Measurements from ENCODE around the gene HIRA.
"Not testable (repeated sequence)": the region's sequence is repeated elsewhere in the genome, so short reads cannot be mapped to it uniquely, and the experiment has no call there.

Gene HIRA

DNA sequence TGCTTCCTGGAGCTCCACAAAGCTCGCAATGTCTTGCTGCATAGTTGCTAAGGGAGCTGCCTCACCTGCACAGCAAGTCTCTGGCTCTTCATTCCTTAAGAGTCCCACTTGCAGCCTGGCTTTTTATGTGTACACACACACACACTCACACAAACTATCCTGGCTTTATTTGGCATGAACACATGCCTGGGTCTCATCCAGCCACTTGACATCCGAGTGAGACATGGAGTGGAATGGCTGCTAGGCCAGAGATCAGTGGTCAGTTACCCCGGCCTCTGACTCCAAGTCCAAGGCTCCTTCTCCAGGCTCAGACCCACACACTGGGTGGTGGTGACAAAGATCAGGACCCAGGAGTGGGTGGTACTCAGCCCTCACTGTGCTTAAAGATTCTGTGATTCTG, 102.1 kb downstream of the HIRA start:
- Histone ChIP-seq H3K9ac (ENCODE audit: low read length) (no peak overlapping the region), H3K4me3 (ENCODE audit: low read length) (no peak overlapping the region), H3K27me3 (ENCODE audit: low read depth, low read length) (no peaks in the 10 kb centered on the region), H4K20me1 (ENCODE audit: insufficient read depth, low read length) (no peaks in the 10 kb centered on the region), H2AFZ (ENCODE audit: low read depth, low read length) (no peak overlapping the region), H3K79me2 (ENCODE audit: low read length) (no peaks in the 10 kb centered on the region), H3K36me3 (replicated peaks; ENCODE audit: low read depth, low read length) (peaks cover 55% of the 10 kb centered on the region), H3K27ac (ENCODE audit: low read length) (no peak overlapping the region), H3K9me3 (ENCODE audit: insufficient read depth, low read length) (peaks cover 6% of the 10 kb centered on the region), H3K4me1 (ENCODE audit: low read length) (no peaks in the 10 kb centered on the region), H3K4me2 (ENCODE audit: low read length) (no peak overlapping the region)
- TF ChIP-seq EZH2phosphoT487 (IDR thresholded peaks at IDR 0.05; ENCODE audit: low read depth): no peak
- TF ChIP-seq, protein P1, sequence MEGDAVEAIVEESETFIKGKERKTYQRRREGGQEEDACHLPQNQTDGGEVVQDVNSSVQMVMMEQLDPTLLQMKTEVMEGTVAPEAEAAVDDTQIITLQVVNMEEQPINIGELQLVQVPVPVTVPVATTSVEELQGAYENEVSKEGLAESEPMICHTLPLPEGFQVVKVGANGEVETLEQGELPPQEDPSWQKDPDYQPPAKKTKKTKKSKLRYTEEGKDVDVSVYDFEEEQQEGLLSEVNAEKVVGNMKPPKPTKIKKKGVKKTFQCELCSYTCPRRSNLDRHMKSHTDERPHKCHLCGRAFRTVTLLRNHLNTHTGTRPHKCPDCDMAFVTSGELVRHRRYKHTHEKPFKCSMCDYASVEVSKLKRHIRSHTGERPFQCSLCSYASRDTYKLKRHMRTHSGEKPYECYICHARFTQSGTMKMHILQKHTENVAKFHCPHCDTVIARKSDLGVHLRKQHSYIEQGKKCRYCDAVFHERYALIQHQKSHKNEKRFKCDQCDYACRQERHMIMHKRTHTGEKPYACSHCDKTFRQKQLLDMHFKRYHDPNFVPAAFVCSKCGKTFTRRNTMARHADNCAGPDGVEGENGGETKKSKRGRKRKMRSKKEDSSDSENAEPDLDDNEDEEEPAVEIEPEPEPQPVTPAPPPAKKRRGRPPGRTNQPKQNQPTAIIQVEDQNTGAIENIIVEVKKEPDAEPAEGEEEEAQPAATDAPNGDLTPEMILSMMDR (IDR thresholded peaks at IDR 0.05; ENCODE audit: low read depth, low read length): no peak

- Histone ChIP-seq H4K20me1 (ENCODE audit: insufficient read depth, low read length) (no peaks in the 10 kb centered on the region), H3K27me3 (ENCODE audit: low read depth, low read length) (no peaks in the 10 kb centered on the region), H3K9me3 (ENCODE audit: insufficient read depth, low read length) (no peaks in the 10 kb centered on the region), H3K9ac (ENCODE audit: low read length) (no peak overlapping the region), H2AFZ (ENCODE audit: low read depth, low read length) (no peak overlapping the region), H3K79me2 (ENCODE audit: low read length) (no peaks in the 10 kb centered on the region), H3K36me3 (replicated peaks; ENCODE audit: low read depth, low read length) (peaks cover 19% of the 10 kb centered on the region), H3K4me1 (ENCODE audit: low read length) (0 out of 2 replicates have a peak, but pooled peaks cover 3% of the 10 kb centered on the region), H3K4me3 (ENCODE audit: low read length) (no peak overlapping the region), H3K4me2 (ENCODE audit: low read length) (no peak overlapping the region), H3K27ac (ENCODE audit: low read length) (no peak overlapping the region)
- no peak for TF ChIP-seq EZH2phosphoT487 (IDR thresholded peaks at IDR 0.05; ENCODE audit: low read depth)
- TF ChIP-seq, protein P1 (IDR thresholded peaks at IDR 0.05; ENCODE audit: low read depth, low read length): no peak
These were observed 106.1 kb downstream of the HIRA start for GRCh38 chr22:19325296-19325948.

DNA sequence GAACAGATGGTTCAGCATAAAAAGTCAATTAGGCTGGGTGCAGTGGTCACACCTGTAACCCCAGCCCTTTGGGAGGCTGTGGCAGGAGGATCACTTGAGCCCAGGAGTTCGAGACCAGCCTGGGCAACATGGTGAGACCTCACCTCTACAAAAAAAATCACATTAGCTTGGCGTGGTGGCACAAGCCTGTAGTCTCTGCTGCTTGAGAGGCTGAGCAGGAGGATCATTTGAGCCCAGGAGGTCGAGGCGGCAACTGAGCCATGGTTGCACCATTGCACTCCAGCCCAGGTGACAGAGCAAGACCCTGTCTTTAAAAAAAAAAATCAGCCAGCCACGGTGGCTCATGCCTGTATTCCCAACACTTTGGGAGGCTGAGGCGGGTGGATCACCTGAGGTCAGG, 108.1 kb downstream of the HIRA start:
- not testable (repeated sequence) for H3K79me2 ChIP-seq (ENCODE audit: low read length); H3K9ac ChIP-seq (ENCODE audit: low read length); H3K36me3 ChIP-seq (replicated peaks; ENCODE audit: low read depth, low read length); H3K4me2 ChIP-seq (ENCODE audit: low read length); H4K20me1 ChIP-seq (ENCODE audit: insufficient read depth, low read length); H3K9me3 ChIP-seq (ENCODE audit: insufficient read depth, low read length); H3K27ac ChIP-seq (ENCODE audit: low read length); H3K4me1 ChIP-seq (ENCODE audit: low read length); H2AFZ ChIP-seq (ENCODE audit: low read depth, low read length); H3K27me3 ChIP-seq (ENCODE audit: low read depth, low read length); H3K4me3 ChIP-seq (ENCODE audit: low read length)

- H2AFZ ChIP-seq (ENCODE audit: low read depth, low read length): no peak overlapping the region
- H4K20me1 ChIP-seq (ENCODE audit: insufficient read depth, low read length): no peaks in the 10 kb centered on the region
- no peaks in the 10 kb centered on the region for H3K36me3 ChIP-seq (replicated peaks; ENCODE audit: low read depth, low read length)
- 0 out of 2 replicates have a peak, but pooled peaks cover 3% of the 10 kb centered on the region for H3K4me1 ChIP-seq (ENCODE audit: low read length)
- H3K4me3 ChIP-seq (ENCODE audit: low read length): no peak overlapping the region
- H3K4me2 ChIP-seq (ENCODE audit: low read length): no peak overlapping the region
- H3K9ac ChIP-seq (ENCODE audit: low read length): no peak overlapping the region
- no peaks in the 10 kb centered on the region for H3K9me3 ChIP-seq (ENCODE audit: insufficient read depth, low read length)
- no peaks in the 10 kb centered on the region for H3K27me3 ChIP-seq (ENCODE audit: low read depth, low read length)
- H3K27ac ChIP-seq (ENCODE audit: low read length): no peak overlapping the region
- TF ChIP-seq EZH2phosphoT487 (IDR thresholded peaks at IDR 0.05; ENCODE audit: low read depth): no peak
- TF ChIP-seq, protein P1 (IDR thresholded peaks at IDR 0.05; ENCODE audit: low read depth, low read length): no peak
- no peaks in the 10 kb centered on the region for H3K79me2 ChIP-seq (ENCODE audit: low read length)
These were observed 109.8 kb downstream of the HIRA start for GRCh38 chr22:19321757-19322156.

DNA sequence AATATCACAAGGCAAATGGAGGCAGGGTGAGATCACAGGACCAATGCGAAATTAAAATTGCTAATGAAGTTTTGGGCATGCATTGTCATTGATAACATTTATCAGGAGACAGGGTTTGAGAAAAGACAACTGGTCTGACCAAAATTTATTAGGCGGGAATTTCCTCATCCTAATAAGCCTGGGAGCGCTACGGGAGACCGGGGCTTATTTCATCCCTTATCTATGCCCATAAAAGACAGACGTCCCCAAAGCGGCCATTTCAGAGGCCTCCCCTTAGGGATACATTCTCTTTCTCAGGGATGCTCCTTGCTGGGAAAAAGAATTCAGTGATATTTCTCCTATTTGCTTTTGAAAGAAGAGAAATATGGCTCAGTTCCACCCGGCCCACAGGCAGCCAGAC, 111.4 kb downstream of the HIRA start:
- not testable (repeated sequence) for H3K79me2 ChIP-seq (ENCODE audit: low read length); H3K4me2 ChIP-seq (ENCODE audit: low read length); H3K9ac ChIP-seq (ENCODE audit: low read length)

More for the DNA sequence above, 111.4 kb downstream of the HIRA start:
- not testable (repeated sequence) for H2AFZ ChIP-seq (ENCODE audit: low read depth, low read length); H3K36me3 ChIP-seq (replicated peaks; ENCODE audit: low read depth, low read length); H4K20me1 ChIP-seq (ENCODE audit: insufficient read depth, low read length); H3K4me1 ChIP-seq (ENCODE audit: low read length); H3K4me3 ChIP-seq (ENCODE audit: low read length); H3K27ac ChIP-seq (ENCODE audit: low read length); H3K27me3 ChIP-seq (ENCODE audit: low read depth, low read length); H3K9me3 ChIP-seq (ENCODE audit: insufficient read depth, low read length)
